GM19372 (cell line): ENCODE measurements around the gene CDCA3.

Experiments
- ATAC-seq: cut with Tn5 transposase; IDR thresholded peaks from one replicate; pipeline ENCODE4 v1.9.1; 2021; ENCODE audit warnings: mild to moderate bottlenecking, low read depth, moderate library complexity; ENCODE audit not compliant: unreplicated experiment

The CDCA3 gene

DNA sequence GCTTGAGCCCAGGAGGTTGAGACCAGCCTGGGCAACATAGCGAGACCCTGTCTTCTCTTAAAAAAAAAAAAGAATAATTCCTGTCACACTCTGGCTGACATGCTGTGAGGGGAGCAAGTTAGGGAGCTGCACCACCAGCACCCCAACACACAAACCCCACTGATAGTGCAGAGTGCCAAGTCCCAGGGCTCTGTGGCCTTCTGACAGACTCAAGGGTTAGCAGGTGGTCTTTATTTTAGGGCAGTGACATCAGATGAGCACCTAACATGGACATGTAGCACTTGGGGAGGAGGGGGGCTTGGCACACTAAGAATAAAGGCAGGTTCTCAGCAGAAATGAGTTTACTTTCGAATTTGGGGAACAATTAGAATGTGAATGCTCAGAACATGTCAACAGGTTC is 7.7 kb upstream of the CDCA3 start:
- no peak for ATAC-seq

DNA sequence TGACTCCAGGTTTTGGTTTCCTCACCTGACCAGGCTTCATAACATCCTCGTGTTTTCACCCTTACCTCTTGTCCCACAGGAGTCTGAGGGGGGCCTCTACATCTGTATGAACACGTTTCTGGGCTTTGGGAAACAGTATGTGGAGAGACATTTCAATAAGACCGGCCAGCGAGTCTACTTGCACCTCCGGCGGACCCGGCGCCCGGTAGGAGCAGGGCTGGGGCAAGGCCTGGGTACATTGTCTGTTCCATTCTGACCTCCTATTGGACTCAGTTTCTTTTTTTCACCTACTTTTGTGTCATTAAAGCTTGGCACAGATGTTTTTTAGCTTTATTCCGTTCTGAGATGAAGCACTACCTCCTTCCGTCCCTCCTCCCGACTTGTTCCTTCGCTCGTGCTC is 4.2 kb upstream of the CDCA3 start:
- ATAC-seq = no peak

DNA sequence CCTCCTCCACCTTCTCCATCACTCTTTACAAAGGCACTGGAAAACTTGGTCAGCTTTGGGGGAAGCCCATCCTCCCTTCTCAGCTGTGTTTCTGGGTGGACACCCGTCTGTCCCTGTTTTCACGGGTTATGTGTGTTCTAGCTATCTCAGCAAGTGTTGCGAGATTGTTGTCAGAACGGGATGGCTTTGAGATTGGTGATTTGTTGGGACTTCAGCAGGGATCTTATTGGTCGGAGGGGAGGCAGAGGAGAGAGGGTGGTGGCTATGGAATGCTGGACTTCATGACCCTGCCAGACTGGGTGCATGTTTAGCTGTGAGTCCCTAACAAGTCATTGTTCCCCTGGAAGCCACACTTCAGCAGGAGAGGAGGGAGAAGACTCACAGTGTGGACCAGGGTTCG is 3.0 kb upstream of the CDCA3 start:
- ATAC-seq = no peak

DNA sequence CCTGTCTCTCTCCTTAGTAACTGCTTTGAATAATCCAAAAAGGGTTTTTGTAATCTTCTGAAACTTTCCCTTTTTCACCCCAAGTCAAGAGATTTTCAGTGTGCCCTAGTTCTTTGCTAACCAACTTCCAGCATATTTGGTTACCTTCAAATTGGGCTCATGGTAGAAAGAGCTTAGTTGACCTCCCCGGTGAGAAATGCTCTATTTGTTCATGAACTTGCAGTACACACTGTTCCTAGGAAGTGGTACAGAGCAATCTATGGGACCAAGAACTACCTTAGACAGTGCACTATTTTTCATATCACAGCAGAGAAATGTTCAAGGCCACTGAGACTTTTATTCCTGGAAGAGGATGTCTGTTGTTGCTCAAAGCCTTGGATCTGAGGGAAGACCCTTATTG is 2.5 kb upstream of the CDCA3 start:
- no peak for ATAC-seq

DNA sequence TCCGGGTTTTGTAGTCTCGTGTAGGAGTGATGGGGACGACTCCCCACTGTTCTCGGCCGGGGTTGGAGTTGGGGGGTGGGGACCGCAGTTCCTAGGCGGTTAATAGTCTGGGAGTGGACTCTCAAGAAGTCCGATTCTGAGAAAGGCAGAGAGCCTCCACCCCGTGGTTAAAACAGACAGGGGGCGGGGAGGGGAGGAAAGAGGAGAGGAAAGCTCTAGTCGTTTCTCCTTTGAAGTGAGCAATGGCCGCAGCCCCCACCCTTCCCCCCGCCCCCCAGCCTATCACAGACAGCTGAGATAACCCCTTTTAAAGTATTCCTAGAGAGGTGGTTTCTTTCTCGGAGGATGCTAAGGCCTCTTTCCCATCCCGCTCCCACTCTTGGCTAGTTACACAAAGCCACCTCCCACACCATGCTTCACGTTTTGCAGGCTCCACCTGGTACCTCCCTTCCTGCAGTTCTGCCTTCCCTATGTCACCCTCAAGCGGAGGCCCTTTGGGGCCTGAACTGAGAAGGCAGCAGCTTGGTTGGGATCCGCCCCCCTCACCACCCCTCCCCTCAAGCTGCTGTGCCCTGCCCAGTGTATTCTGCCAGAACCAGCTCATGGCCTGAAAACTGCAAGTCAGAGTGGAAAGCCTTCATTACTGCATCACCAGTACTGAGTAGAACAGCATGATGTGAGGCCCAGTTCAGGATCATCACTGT is 1.7 kb upstream of the CDCA3 start:
- ATAC-seq = no peak

DNA sequence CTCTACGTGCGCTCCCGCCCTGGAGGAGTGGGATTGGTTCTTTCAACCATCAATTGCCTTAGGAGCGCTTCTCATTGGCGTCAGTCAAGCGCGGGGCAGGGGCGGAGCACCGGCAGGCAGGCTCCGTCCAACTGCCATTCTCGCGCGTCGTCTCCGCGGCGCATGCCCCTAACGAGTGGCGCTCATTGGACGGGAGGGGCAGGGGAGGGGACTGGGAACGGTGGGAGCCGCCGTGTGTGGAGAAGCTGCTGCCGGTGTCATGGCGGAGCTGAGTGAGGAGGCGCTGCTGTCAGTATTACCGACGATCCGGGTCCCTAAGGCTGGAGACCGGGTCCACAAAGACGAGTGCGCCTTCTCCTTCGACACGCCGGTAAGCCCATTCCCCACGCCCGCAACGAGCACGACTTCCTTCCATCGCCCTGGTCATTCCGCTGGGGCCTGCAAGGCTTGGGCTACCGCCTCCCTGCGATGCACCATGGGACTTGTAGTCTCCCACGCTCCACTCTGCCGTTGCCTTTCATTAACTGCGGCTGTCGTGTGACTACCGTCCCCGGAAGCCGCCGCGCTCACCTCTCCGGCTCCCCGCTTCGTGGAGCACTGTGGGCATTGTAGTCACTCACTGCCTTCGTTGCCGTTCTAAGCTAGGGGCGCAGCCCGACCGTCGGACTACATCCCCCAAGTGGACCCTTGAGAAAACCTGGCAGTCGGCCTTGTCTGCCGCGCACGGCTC is 1.0 kb upstream of the CDCA3 start, which contains the start of gene USP5:
Gene USP5, plus strand, starts transcription at position 230 of the 730 bp plus-strand sequence. Its CDS starts 30 bp downstream, at position 260.
- ATAC-seq = peak; percentile 70

DNA sequence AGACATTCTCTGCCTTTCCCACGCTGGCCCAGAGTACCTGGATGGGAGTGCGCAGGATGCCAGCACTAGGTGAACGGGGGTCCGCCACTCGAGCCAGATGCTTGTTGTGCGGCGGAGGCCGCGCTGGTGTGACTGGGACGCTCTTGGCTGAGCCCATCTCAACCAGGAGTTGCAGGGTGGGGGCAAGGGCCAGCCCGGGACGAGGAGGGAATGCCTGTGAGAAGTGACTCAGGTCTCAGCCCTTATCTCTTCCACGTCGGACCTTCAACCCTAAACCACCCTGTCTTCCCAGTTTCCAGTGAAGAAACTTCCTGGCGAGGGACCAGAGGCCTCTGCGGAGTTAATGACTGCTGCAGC is 312 bp downstream of the CDCA3 start:
- no peak for ATAC-seq

DNA sequence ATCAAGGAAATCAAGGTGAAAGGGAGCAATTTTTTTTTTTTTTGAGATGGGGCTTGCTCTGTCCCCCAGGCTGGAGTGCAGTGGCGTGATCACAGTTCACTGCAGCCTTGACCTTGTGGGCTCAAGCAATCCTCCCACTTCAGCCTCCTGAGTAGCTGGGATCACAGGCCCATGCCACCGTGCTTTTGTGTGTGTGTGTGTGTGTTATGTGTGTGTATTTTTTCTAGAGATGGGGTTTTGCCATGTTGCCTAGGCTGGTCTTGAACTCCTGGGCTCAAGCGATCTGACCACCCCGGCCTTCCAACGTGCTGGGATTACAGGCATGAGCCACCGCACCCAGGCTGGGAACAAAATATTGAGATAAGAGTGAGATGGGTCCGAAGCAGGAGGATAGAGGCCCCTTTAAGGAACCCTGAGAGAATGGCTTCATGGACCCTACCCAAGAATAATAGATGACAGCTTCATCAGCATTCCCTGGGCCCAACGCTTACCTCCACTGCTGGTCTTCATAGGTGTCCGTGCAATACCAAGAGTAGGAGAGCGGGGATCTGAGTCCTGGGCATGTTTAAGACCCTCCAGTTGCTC is 1.0 kb downstream of the CDCA3 start:
- ATAC-seq = no peak

DNA sequence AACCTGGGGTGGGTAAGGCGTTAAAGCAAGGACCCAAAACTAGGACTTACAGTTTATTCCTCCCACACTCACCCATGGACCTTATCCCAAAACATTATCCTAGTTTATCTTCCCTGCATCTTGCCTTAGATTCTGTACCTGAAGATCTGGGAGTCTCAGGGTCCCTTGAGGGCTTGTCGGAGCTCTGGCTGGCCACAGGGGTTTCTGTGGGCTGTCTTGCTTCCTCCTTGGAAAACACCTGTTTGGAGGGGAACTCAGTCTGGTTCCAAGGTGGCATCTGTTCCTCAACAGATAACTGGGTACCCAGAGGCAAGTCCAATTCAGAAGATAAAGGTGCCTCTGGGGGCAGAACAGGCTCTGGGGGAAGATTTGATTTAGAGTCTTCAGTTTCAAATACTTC is 1.7 kb downstream of the CDCA3 start:
- no peak for ATAC-seq

DNA sequence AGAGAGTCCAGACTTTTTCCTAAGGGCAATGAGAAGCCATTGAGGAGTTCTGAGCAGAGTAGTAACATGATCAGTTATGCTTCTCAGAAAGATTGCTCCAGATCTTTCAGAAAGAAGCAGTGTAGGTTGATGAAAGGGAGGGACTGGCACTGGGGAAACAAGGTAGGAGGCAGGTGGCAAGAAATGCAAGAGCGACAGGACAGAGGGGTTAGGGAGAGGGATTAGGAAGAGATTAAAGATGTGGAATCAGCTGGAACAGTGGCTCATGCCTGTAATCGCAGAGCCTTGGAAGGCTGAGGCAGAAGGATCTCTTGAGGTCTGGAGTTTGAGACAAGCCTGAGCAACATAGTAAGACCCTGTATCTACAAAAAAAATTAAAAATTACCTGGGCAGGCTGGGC is 3.4 kb downstream of the CDCA3 start:
- no peak for ATAC-seq

DNA sequence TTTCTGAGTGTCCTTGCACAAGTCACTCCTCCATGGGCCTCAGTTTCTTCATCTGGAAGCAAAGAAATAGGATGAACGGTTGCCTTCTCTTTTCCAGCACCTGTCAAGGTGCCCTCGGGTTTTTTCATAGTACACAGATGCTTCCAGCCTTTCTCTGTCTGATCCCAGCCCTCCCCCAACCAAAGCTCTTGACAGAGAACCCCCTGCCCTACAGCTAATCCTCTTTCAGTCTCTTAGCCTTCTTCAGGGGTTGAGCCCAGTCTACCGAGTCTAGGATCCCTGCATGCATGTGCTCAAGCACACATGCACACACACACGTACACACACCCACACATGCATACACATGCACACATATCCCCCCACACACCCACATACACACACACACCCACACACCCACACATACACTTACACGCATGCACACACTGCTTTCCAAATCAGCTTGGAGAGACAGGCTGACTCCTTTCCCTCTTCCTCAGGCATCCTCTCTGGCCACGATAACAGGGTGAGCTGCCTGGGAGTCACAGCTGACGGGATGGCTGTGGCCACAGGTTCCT is 4.7 kb downstream of the CDCA3 start:
- ATAC-seq = no peak

DNA sequence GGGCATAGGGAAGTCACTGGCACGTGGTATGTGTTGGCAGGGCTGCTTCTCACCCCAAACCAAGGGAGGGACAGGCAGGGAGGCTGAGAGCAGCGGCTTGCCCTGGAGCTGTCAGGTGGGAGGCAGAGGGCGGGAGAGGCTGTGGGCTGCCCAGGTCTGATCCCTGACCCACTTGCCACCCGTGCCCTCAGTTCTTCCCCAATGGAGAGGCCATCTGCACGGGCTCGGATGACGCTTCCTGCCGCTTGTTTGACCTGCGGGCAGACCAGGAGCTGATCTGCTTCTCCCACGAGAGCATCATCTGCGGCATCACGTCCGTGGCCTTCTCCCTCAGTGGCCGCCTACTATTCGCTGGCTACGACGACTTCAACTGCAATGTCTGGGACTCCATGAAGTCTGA is 5.7 kb downstream of the CDCA3 start:
- no peak for ATAC-seq

DNA sequence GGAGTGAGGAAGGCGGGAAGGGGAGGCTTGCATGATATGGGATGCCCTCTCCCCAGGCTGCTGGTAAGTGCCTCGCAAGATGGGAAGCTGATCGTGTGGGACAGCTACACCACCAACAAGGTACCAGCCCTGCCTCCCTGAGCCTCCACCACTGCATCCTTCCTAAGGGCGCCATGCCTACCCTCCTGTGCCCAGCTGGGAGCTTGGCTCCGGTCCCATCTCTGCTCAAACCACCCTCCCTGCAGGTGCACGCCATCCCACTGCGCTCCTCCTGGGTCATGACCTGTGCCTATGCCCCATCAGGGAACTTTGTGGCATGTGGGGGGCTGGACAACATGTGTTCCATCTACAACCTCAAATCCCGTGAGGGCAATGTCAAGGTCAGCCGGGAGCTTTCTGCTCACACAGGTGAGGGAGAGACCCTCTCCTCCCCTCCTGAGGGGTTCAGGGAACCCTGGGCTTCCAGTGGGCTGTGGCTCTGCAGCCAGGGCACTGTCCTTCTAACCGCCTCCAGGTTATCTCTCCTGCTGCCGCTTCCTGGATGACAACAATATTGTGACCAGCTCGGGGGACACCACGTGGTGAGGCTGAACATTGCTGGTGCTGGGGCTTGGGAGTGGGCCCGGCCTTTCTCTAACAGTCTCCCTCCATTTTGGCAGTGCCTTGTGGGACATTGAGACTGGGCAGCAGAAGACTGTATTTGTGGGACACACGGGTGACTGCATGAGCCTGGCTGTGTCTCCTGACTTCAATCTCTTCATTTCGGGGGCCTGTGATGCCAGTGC is 7.8 kb downstream of the CDCA3 start:
- no peak for ATAC-seq

DNA sequence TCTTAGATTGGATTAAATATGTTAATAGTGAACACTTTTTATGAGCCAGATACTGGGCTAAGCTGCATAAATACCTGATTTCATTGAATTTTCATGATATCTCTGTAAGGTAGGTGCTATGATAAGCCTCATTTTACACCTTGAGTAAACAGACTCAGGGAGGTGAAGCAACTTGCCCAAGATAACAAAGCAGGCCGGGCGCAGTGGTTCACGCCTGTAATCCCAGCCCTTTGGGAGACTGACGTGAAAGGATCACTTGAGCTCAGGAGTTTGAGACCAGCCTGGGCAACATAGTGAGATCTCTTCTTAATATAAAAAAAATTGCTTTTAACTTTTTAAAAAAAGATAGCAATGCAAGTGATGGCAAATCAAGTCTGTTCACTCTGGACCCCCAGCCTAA is 9.0 kb downstream of the CDCA3 start:
- no peak for ATAC-seq

DNA sequence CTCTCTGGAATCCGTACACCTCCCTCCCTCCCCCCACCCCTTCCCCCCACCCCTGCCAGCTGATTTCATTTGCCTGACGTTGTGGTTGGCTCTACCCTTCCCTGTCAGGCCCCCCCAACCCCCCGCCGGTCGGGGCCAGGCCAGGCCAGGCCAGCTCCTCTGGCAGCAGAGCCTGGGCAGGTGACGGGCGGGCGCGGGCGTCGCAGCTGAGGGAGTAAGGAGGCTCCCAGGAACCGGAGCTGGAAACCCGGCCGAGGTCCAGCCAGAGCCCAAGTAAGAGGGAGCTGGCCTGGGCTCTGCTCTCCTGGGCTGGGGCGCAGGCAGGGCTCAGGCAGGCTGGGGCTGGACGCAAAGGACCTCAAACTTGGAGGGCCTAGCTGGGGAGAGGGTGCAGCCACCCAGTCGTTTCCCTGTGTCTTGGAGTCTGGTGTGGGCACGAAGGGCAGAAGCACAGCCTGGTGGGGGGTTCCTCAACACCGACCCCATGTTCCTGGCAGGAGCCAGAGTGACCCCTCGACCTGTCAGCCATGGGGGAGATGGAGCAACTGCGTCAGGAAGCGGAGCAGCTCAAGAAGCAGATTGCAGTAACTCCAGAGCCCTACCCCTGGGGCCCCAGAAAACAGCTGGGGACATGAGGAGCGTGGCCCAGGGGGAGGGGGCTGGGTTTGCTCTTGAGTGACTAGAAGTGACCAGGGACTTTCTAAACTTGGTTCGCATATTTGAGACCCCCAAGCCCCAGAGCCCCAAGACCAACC is 10.1 kb downstream of the CDCA3 start, which contains the start of gene GNB3:
Gene GNB3, plus strand, starts transcription at position 165 of the 755 bp plus-strand sequence. Its CDS starts 363 bp downstream, at position 528.
- ATAC-seq = no peak

DNA sequence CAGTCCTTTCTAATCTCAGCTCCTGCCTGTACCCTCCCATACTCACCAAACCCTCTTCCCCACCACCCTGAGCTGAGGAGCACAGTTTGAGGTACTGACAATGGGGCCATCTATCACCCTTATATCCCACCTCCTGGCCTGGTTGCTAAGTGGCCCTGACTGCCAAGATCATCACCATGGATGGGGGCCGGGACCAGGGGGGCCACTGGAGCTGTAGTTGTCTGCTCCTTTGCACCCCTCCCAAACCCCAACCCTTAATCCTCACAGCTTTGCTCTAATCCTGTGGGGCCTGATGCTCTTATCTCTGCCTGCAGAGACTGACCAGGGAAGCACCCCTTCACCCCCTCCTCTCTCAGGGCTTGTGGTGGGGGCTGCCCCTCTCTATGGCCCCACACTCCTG is 10.8 kb downstream of the CDCA3 start:
- no peak for ATAC-seq

DNA sequence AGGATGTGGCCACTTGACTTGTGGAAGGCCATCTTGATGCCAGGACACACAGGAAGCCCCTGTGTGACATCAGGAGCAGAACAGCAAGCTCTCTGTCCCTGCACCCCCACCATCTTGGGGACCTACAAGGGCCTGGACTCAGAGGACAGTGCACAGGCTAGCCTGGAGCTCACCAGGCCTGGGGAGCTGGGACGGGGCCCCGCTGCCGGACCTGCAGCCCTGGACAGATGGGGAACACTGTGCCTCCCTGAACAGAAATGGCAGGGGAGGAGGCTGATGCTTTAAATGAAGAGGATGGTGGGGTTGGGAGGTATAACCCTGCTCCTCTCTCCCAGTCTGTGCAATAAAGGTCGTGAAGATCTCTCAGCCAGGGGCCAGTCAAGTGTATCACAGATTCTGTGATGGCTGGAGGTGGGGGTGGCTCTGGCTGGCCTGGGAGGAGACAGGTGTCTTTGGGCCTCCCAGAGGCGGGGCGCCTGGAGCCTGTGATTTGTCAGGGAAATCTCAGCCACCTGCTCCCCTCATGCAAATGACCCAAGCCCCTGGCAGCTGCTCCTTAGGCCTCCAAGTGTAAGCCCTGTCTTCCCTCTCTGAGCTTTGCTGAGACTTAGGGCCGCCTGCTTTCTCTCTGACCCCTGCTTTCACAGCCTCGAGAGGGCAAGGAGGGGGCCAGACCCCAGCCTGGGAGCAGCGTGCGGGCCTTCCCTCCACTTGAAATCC is 11.4 kb downstream of the CDCA3 start:
- no peak for ATAC-seq

DNA sequence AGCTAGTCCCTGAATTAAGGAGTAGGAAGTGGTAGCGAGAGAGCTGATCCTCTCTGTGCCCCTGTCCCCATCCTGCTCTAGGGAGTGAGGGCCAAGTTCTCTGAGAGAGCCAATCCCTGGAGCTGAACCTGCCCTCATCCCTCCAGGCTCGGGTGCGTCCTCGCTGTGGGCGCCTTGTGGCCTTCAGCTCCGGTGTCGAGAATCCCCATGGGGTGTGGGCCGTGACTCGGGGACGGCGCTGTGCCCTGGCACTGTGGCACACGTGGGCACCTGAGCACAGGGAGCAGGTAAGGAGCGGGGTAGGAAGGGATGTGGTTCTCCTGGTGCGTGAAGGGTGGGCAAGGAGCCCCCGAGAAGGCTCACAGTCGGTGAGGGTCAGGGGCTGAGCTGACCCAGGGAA is 12.2 kb downstream of the CDCA3 start:
- ATAC-seq = no peak

DNA sequence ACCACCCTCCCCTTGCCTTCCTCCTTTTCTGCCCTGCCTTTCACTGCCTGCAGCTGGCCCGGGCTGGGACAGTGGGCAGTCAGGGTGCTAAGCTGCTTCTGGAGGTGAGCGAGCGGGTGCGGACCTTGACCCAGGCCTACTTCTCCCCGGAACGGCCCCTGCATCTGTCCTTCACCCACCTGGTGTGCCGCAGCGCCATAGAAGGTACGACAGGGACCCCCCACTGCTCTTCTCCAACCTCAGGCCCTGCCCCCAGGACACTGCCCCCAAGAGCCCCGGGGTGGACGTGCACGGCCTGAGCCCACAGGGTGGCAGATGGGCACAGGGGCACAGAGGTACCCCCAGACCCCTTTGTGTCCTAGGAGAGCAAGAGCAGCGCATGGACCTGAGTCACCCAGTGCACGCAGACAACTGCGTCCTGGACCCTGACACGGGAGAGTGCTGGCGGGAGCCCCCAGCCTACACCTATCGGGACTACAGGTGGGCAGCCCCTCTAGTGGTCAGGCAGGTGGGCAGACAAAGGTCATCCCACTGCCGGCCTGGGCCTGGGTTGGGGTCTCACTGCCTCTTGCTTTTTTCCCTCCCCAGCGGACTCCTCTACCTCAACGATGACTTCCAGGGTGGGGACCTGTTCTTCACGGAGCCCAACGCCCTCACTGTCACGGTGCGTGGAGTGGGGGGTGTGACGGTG is 13.6 kb downstream of the CDCA3 start:
- ATAC-seq = no peak
